Prostate gland (tissue), 2 donors: ENCODE results near the gene UBE2E1. TPM values are rescaled to one million over a fixed set of nuclear protein-coding genes. Genes with fewer than 3 reads are reported as not detected.

Experiments
- DNase-seq: peaks from one replicate; pipeline ENCODE4 v3.0.0-alpha.2; 2019; ENCODE audit warnings: low spot score
- H3K27ac ChIP-seq, 2 donors: fragments of 200-600 bp; sonication (generic); 2 replicates each; pipeline ENCODE4 v1.5.1; 2017 to 2019
- H3K27me3 ChIP-seq: fragments of 200-600 bp; sonication (generic); replicated peaks from 2 replicates; pipeline ENCODE4 v1.5.1; 2019; ENCODE audit not compliant: insufficient read depth
- H3K36me3 ChIP-seq, 2 donors: fragments of 200-600 bp; sonication (generic); 1 replicate in 1 of 2; 2 replicates in 1 of 2; pipeline versions ENCODE4 v1.5.1 to v1.8.1; 2017 to 2019
- H3K4me1 ChIP-seq: fragments of 200-600 bp; sonication (generic); replicated peaks from 2 replicates; pipeline ENCODE4 v1.5.1; 2019
- H3K4me3 ChIP-seq, 2 donors: fragments of 200-600 bp; sonication (generic); 2 replicates each; pipeline ENCODE4 v1.5.1; 2017 to 2019
- H3K9me3 ChIP-seq: fragments of 200-600 bp; sonication (generic); 2 replicates; pipeline ENCODE4 v1.5.1; 2017
- POLR2A ChIP-seq: fragments of 450-650 bp; IDR thresholded peaks from one replicate; pipeline ENCODE4 v1.6.1; 2016; ENCODE audit warnings: antibody characterized with exemption, mild to moderate bottlenecking
- POLR2AphosphoS5 ChIP-seq: sonication (generic); formaldehyde crosslinking; IDR thresholded peaks from one replicate; pipeline ENCODE4 v1.6.1; 2017; ENCODE audit warnings: antibody characterized with exemption
- WGBS: methylation state at CpG from one replicate; pipeline ENCODE4 v1.1.5; 2018; 5-methylcytosine and 5-hydroxymethylcytosine counted together
- intact Hi-C: fragments of 100-400 bp; cut with DNase I; formaldehyde crosslinking; loops from one replicate; pipeline ENCODE4 v1.14.2; 2022
- total RNA-seq, 2 donors: library from RNA; depleted of rRNA; stranded (reverse); fragments of >200 nt; gene quantifications; one replicate each; pipeline ENCODE4 v1.1.0, GENCODE V29; 2016
- TF ChIP-seq, protein P1 (sequence below), 4 experiments: fragments of 200-600 bp in 2 of 4; fragments of 450-650 bp in 2 of 4; sonication (generic) in 2 of 4; IDR thresholded peaks; 1 replicate in 3 of 4; 2 replicates in 1 of 4; pipeline ENCODE4 v1.5.1; 2016 to 2019; ENCODE audit warnings: antibody characterized with exemption in 4 of 4, mild to moderate bottlenecking in 2 of 4, moderate library complexity in 2 of 4

Gene UBE2E1
- total RNA-seq, 2 donors from 2014 or later = 77.8 to 92.1 TPM

DNA sequence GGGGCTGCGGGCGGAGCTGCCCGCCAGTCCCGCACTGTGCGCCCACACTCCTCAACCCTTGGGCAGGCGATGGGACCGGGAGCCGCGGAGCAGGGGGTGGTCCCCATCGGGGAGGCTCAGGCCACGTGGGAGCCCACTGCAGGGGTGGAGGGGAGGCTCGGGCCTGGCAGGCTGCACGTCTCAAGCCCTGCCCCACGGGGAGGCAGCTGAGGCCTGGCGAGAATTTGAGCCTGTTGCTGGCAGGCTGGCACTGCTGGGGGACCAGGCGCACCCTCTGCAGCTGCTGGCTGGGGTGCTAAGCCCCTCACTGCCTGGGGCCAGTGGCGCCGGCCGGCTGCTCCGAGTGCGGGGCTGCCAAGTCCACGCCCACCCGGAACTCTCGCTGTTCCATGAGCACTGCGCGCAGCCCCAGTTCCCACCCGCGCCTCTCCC lies 76.7 kb downstream of the UBE2E1 start:
- Histone ChIP-seq H3K9me3 (no peaks in the 10 kb centered on the region), H3K4me3 (no peak overlapping the region), H3K27ac (no peak overlapping the region), H3K4me1 (no peaks in the 10 kb centered on the region), H3K36me3 (no peaks in the 10 kb centered on the region), H3K27me3 (no peaks in the 10 kb centered on the region)
- no peak for DNase-seq
- TF ChIP-seq, protein P1, sequence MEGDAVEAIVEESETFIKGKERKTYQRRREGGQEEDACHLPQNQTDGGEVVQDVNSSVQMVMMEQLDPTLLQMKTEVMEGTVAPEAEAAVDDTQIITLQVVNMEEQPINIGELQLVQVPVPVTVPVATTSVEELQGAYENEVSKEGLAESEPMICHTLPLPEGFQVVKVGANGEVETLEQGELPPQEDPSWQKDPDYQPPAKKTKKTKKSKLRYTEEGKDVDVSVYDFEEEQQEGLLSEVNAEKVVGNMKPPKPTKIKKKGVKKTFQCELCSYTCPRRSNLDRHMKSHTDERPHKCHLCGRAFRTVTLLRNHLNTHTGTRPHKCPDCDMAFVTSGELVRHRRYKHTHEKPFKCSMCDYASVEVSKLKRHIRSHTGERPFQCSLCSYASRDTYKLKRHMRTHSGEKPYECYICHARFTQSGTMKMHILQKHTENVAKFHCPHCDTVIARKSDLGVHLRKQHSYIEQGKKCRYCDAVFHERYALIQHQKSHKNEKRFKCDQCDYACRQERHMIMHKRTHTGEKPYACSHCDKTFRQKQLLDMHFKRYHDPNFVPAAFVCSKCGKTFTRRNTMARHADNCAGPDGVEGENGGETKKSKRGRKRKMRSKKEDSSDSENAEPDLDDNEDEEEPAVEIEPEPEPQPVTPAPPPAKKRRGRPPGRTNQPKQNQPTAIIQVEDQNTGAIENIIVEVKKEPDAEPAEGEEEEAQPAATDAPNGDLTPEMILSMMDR (IDR thresholded peaks at IDR 0.05) = no peak
- no peak for TF ChIP-seq POLR2AphosphoS5
- TF ChIP-seq POLR2A = no peak
- 92% methylated on average over 21 of the region's 28 CpGs for WGBS
- intact Hi-C loops = no loop called here

DNA sequence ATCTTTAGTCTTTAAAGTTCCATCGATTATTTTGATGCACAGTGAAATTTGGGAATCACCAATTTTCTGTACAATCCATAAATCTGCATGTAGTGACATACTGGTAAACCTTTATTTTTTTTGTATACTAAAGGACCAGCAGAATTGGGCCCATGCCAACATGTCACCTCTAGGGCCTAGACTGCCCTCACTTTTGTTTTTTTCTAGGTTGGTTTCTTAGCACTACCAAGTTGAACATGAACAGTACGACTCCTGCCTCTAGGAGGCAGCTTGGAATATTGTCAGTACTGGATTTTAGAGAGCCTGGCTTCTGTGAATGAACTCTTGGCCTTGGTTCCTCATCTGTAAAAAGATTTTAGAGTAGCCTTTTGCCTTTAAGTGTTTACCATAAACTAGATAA lies 78.7 kb downstream of the UBE2E1 start:
- no peak overlapping the region for H3K4me3 ChIP-seq
- no peaks in the 10 kb centered on the region for H3K4me1 ChIP-seq
- 97% methylated on average over 2 of the region's 2 CpGs for WGBS
- H3K27me3 ChIP-seq = no peaks in the 10 kb centered on the region
- intact Hi-C loops = no loop called here
- TF ChIP-seq, protein P1 (IDR thresholded peaks at IDR 0.05) = no peak
- TF ChIP-seq POLR2A (no peak), POLR2AphosphoS5 (no peak)
- no peak overlapping the region for H3K27ac ChIP-seq
- H3K9me3 ChIP-seq = no peaks in the 10 kb centered on the region
- no peaks in the 10 kb centered on the region for H3K36me3 ChIP-seq
- DNase-seq = no peak

DNA sequence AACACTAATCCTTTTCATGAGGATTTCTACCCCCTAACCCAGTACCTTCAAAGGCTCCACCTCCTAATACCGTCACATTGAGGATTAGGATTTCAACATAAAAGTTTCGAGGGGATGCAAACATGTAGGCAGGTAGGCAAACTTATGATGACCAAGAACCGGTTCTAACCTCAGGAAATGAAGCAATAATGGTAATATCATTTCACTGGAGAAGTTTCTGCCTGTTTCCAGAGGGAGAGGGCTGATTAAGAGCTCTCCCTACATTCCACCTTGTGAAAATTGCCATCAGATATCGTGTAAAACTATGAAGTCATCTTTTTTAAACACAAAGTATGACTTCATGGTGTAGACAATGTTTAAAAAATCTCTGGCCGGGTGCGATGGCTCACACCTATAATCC lies 79.5 kb downstream of the UBE2E1 start:
- no peak for DNase-seq
- no peak overlapping the region for H3K27ac ChIP-seq
- intact Hi-C loops = no loop called here
- no peaks in the 10 kb centered on the region for H3K27me3 ChIP-seq
- no peaks in the 10 kb centered on the region for H3K36me3 ChIP-seq
- no peak overlapping the region for H3K4me3 ChIP-seq
- no peaks in the 10 kb centered on the region for H3K4me1 ChIP-seq
- H3K9me3 ChIP-seq = no peaks in the 10 kb centered on the region
- WGBS = 85% methylated on average over 6 of the region's 6 CpGs
- TF ChIP-seq, protein P1 (IDR thresholded peaks at IDR 0.05) = no peak
- TF ChIP-seq POLR2AphosphoS5 (no peak), POLR2A (no peak)

DNA sequence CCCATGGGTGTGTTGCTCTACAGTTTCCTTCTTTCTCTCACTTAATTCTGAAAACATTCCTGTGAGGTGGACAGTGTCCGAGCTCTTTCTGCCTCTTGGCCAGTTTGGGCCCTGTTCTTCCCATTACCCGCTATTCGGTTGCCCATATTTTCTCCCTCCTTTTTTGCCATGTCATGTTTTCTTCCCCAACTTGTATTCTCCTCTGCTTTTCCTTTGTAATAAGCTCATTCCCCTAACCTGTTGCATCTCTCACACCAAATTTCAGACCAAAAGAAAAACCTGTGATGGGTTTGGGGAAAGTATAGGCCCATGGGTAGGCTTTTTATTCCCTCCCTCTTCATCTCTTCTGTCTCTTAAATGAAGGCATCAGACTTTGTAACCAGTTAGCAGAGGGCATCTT lies 80.6 kb downstream of the UBE2E1 start:
- no peaks in the 10 kb centered on the region for H3K36me3 ChIP-seq
- intact Hi-C loops = no loop called here
- WGBS = over 99% methylated on average over 3 of the region's 3 CpGs

More for the DNA sequence above, 80.6 kb downstream of the UBE2E1 start:
- no peaks in the 10 kb centered on the region for H3K9me3 ChIP-seq
- no peak overlapping the region for H3K4me3 ChIP-seq
- DNase-seq = no peak
- H3K4me1 ChIP-seq = no peaks in the 10 kb centered on the region
- no peaks in the 10 kb centered on the region for H3K27me3 ChIP-seq
- H3K27ac ChIP-seq = no peak overlapping the region
- TF ChIP-seq, protein P1 (IDR thresholded peaks at IDR 0.05) = no peak
- TF ChIP-seq POLR2AphosphoS5 (no peak), POLR2A (no peak)
